Testis (tissue), 3 donors: Measurements from ENCODE around the gene TCF7L1. TPM values are rescaled to one million over a fixed set of nuclear protein-coding genes. Genes with fewer than 3 reads are reported as not detected.

ENCODE experiments used
- DNase-seq: peaks from one replicate; pipeline ENCODE4 v3.0.0-alpha.2; 2019
- H3K27ac ChIP-seq, 2 donors: fragments of 200-600 bp; sonication (generic); one replicate each; pipeline ENCODE4 v1.5.1; 2019
- H3K27me3 ChIP-seq: fragments of 200-600 bp; sonication (generic); one replicate; pipeline ENCODE4 v1.5.1; 2019
- H3K36me3 ChIP-seq: fragments of 200-600 bp; sonication (generic); one replicate; pipeline ENCODE4 v1.5.1; 2017; ENCODE audit warnings: low read depth; ENCODE audit errors: missing control alignments
- H3K4me1 ChIP-seq: fragments of 200-600 bp; sonication (generic); one replicate; pipeline ENCODE4 v1.5.1; 2019
- H3K4me3 ChIP-seq, 2 donors: fragments of 200-600 bp; sonication (generic); one replicate each; pipeline ENCODE4 v1.5.1; 2017 to 2019
- H3K9me3 ChIP-seq: fragments of 200-600 bp; sonication (generic); one replicate; pipeline ENCODE4 v1.5.1; 2017
- CTCF ChIP-seq, 3 experiments: fragments of 450-650 bp in 2 of 3; fragments of 200-600 bp in 1 of 3; sonication (generic) in 1 of 3; IDR thresholded peaks; one replicate each; pipeline ENCODE4 v1.5.1; 2016 to 2019; ENCODE audit warnings: antibody characterized with exemption in 3 of 3, mild to moderate bottlenecking in 2 of 3, moderate library complexity in 1 of 3
- POLR2A ChIP-seq: fragments of 450-650 bp; IDR thresholded peaks from one replicate; pipeline ENCODE4 v1.6.1; 2017; ENCODE audit warnings: antibody characterized with exemption, mild to moderate bottlenecking, moderate library complexity
- WGBS, 2 donors: methylation state at CpG; one replicate each; pipeline ENCODE4 v1.1.5; 2018; 5-methylcytosine and 5-hydroxymethylcytosine counted together
- intact Hi-C: fragments of 100-400 bp; cut with DNase I; formaldehyde crosslinking; loops from one replicate; pipeline ENCODE4 v1.15.1; 2023; ENCODE audit warnings: low total_unique reads
- polyA plus RNA-seq: library from polyadenylated mRNA; stranded (reverse); fragments of 350-450 nt; fragmentation: Illumina TruSeq; extraction: RNeasy Lipid Tissue Mini Kit (QIAGEN cat#74804); gene quantifications from one replicate; pipeline ENCODE4 v1.2.3, GENCODE V29; 2014; ENCODE audit warnings: low read depth, low replicate concordance; ENCODE audit not compliant: insufficient read depth
- total RNA-seq, 2 donors: library from RNA; depleted of rRNA; stranded (reverse); fragments of >200 nt; gene quantifications; one replicate each; pipeline ENCODE4 v1.2.3, GENCODE V29; 2016

The TCF7L1 gene
- total and polyA plus RNA-seq, 3 donors from 2014 or later = 6.7 to 11.9 (median 6.7) TPM

- Histone ChIP-seq H3K27me3 (no peaks in the 10 kb centered on the region), H3K9me3 (no peaks in the 10 kb centered on the region), H3K36me3 (no peaks in the 10 kb centered on the region), H3K4me1 (peaks cover 12% of the 10 kb centered on the region), H3K4me3 (no peak overlapping the region), H3K27ac (no peak overlapping the region)
- no peak for TF ChIP-seq CTCF (IDR thresholded peaks at IDR 0.05)
- TF ChIP-seq POLR2A = no peak
- 46 to 54% methylated on average over 8 of the region's 8 CpGs for WGBS, 2 donors
- no peak for DNase-seq
- intact Hi-C loops = no loop called here
Observed at GRCh38 chr2:85240055-85240454, 106.9 kb downstream of the TCF7L1 start.

- Histone ChIP-seq H3K27me3 (no peaks in the 10 kb centered on the region), H3K9me3 (no peaks in the 10 kb centered on the region), H3K4me1 (peaks cover 13% of the 10 kb centered on the region), H3K36me3 (no peaks in the 10 kb centered on the region), H3K27ac (no peak overlapping the region), H3K4me3 (no peak overlapping the region)
- DNase-seq = no peak
- WGBS, 2 donors = 97 to 98% methylated on average over 7 of the region's 7 CpGs
- no peak for TF ChIP-seq CTCF (IDR thresholded peaks at IDR 0.05)
- no peak for TF ChIP-seq POLR2A
- intact Hi-C loops = no loop called here
Observed at GRCh38 chr2:85242321-85242720, 109.1 kb downstream of the TCF7L1 start.

GRCh38 chr2:85243101-85244072 lies 110.2 kb downstream of the TCF7L1 start:
- Histone ChIP-seq H3K4me1 (peaks cover 14% of the 10 kb centered on the region), H3K9me3 (no peaks in the 10 kb centered on the region), H3K27ac (no peak overlapping the region), H3K27me3 (no peaks in the 10 kb centered on the region), H3K36me3 (no peaks in the 10 kb centered on the region), H3K4me3 (no peak overlapping the region)
- 81 to 83% methylated on average over 21 to 24 of the region's 24 CpGs for WGBS, 2 donors
- TF ChIP-seq CTCF (IDR thresholded peaks at IDR 0.05) (peak in 2 of 3 experiments; percentile 19 to 24), POLR2A (no peak)
- no peak for DNase-seq
- intact Hi-C loops = no loop called here

GRCh38 chr2:85244828-85245227 lies 111.6 kb downstream of the TCF7L1 start:
- intact Hi-C loops = no loop called here
- H3K9me3 ChIP-seq = no peaks in the 10 kb centered on the region
- no peaks in the 10 kb centered on the region for H3K36me3 ChIP-seq
- no peaks in the 10 kb centered on the region for H3K27me3 ChIP-seq
- H3K4me1 ChIP-seq = peaks cover 23% of the 10 kb centered on the region
- WGBS, 2 donors = 48 to 49% methylated on average over 7 of the region's 7 CpGs
- DNase-seq = no peak
- H3K4me3 ChIP-seq = no peak overlapping the region
- no peak for TF ChIP-seq CTCF (IDR thresholded peaks at IDR 0.05)
- no peak overlapping the region for H3K27ac ChIP-seq
